Measurements from ENCODE around the gene NCBP2L. TPM values are rescaled to one million over a fixed set of nuclear protein-coding genes. Genes with fewer than 3 reads are reported as not detected.

NCBP2L gene
- total and polyA plus RNA-seq, 9 of the 15 experiments (the other 6 are each of a cell fraction or from before 2014, with no cell fraction given) = not detected

DNA sequence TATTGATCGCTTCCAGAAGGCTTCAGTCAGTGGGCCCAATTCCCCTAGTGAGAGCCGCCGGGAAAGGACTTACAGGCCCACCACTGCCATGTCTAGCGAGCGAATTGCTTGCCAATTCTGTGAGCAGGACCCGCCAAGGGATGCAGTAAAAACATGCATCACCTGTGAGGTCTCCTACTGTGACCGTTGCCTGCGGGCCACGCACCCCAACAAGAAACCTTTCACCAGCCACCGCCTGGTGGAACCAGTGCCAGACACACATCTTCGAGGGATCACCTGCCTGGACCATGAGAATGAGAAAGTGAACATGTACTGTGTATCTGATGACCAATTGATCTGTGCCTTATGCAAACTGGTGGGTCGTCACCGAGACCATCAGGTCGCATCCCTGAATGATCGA, 63.4 kb downstream of the NCBP2L start (continued):
- TF ChIP-seq SIRT6 (IDR thresholded peaks at IDR 0.05; ENCODE audit: low read depth, low read length) (no peak), ZNF780A (CRISPR knock-in tag; IDR thresholded peaks at IDR 0.05) (no peak), BRF1 (IDR thresholded peaks at IDR 0.05; ENCODE audit: borderline replicate concordance, extremely low read depth, insufficient read length) (no peak), NR4A1 (CRISPR knock-in tag; IDR thresholded peaks at IDR 0.05) (no peak), NR4A1 (tag; IDR thresholded peaks at IDR 0.05) (no peak), RBM39 (optimal IDR thresholded peaks at IDR 0.05; ENCODE audit: low read depth, low read length) (no peak), ZNF518B (CRISPR knock-in tag; IDR thresholded peaks at IDR 0.05) (no peak), ZNF740 (CRISPR knock-in tag; IDR thresholded peaks at IDR 0.05) (no peak), ZNF740 (tag; IDR thresholded peaks at IDR 0.05) (no peak), TFAM (CRISPR knock-in tag; conservative IDR thresholded peaks at IDR 0.05) (no peak)
